H1 (cell line): Measurements from ENCODE around the gene COA1. TPM values are rescaled to one million over a fixed set of nuclear protein-coding genes. Genes with fewer than 3 reads are reported as not detected.
A peak's percentile ranks its signal among the peaks of the same experiment; 100 is the strongest.

ENCODE experiments used
- BCL11A ChIP-seq, 2 experiments: IDR thresholded peaks; one replicate each; pipeline ENCODE4 v1.6.1; 2011; ENCODE audit warnings: low read depth in 2 of 2, low read length in 2 of 2, mild to moderate bottlenecking in 2 of 2
- BRCA1 ChIP-seq: IDR thresholded peaks from 2 replicates; pipeline ENCODE4 v1.6.1; 2012; ENCODE audit warnings: low read depth, low read length, improper control_type of control experiment
- CBX5 ChIP-seq: fragments of 300-800, 300-1000 bp; sonication (generic); IDR thresholded peaks from 2 replicates; pipeline ENCODE4 v1.7.1; 2016; ENCODE audit warnings: antibody characterized with exemption, low read length, low read depth
- CREB1 ChIP-seq: IDR thresholded peaks from 2 replicates; pipeline ENCODE4 v1.6.1; 2012; ENCODE audit warnings: inconsistent platforms
- CTBP2 ChIP-seq: IDR thresholded peaks from 2 replicates; pipeline ENCODE4 v1.7.0; 2011; ENCODE audit warnings: borderline replicate concordance, mild to moderate bottlenecking, moderate library complexity, mixed read lengths, low read length; ENCODE audit not compliant: insufficient read depth, insufficient read length
- EGR1 ChIP-seq: IDR thresholded peaks from 2 replicates; pipeline ENCODE4 v1.6.1; 2011; ENCODE audit warnings: low read depth, low read length, borderline replicate concordance
- GABPA ChIP-seq: IDR thresholded peaks from 2 replicates; pipeline ENCODE4 v1.6.1; 2011; ENCODE audit warnings: mild to moderate bottlenecking, low read length, moderate library complexity, borderline replicate concordance; ENCODE audit not compliant: insufficient read depth
- GTF2F1 ChIP-seq: IDR thresholded peaks from 2 replicates; pipeline ENCODE4 v1.6.1; 2012; ENCODE audit warnings: low read depth, low read length, improper control_type of control experiment, borderline replicate concordance
- JUN ChIP-seq: IDR thresholded peaks from 2 replicates; pipeline ENCODE4 v1.6.1; 2011; ENCODE audit warnings: low read depth, mild to moderate bottlenecking, improper control_type of control experiment, low read length
- KDM1A ChIP-seq: fragments of 200-600, 300-600 bp; sonication (generic); IDR thresholded peaks from 2 replicates; pipeline ENCODE4 v1.7.1; 2016; ENCODE audit warnings: mild to moderate bottlenecking, low read length, borderline replicate concordance
- KDM4A ChIP-seq: IDR thresholded peaks from one replicate; pipeline ENCODE4 v1.7.1; 2012; ENCODE audit warnings: low read depth, mild to moderate bottlenecking, moderate library complexity, low read length, inconsistent platforms; ENCODE audit not compliant: severe bottlenecking
- POLR2AphosphoS5 ChIP-seq: IDR thresholded peaks from 2 replicates; pipeline ENCODE4 v1.6.1; 2011; ENCODE audit warnings: low read depth, low read length
- RNF2 ChIP-seq: fragments of 200-900, 300-1000 bp; sonication (generic); IDR thresholded peaks from 2 replicates; pipeline ENCODE4 v1.7.1; 2016; ENCODE audit warnings: borderline replicate concordance, low read depth, mild to moderate bottlenecking, antibody characterized with exemption, low read length; ENCODE audit not compliant: poor library complexity, severe bottlenecking; ENCODE audit errors: missing control alignments
- RXRA ChIP-seq: IDR thresholded peaks from 2 replicates; pipeline ENCODE4 v1.6.1; 2011; ENCODE audit warnings: low read depth, mild to moderate bottlenecking, low read length, moderate library complexity; ENCODE audit not compliant: insufficient read depth
- SIN3A ChIP-seq, 2 experiments: IDR thresholded peaks in 1 of 2; conservative IDR thresholded peaks in 1 of 2; 2 replicates each; pipeline ENCODE4 v1.6.1; 2011 to 2012; ENCODE audit warnings: low read length in 2 of 2, improper control_type of control experiment in 1 of 2, low read depth in 1 of 2, mild to moderate bottlenecking in 1 of 2
- SIRT6 ChIP-seq: IDR thresholded peaks from one replicate; pipeline ENCODE4 v1.7.1; 2012; ENCODE audit warnings: low read length, inconsistent platforms
- SP2 ChIP-seq: IDR thresholded peaks from 2 replicates; pipeline ENCODE4 v1.6.1; 2012; ENCODE audit warnings: mild to moderate bottlenecking, low read length, inconsistent platforms
- SP4 ChIP-seq: IDR thresholded peaks from 2 replicates; pipeline ENCODE4 v1.6.1; 2012; ENCODE audit warnings: low read length, inconsistent platforms
- TAF1 ChIP-seq: IDR thresholded peaks from 2 replicates; pipeline ENCODE4 v1.6.1; 2011; ENCODE audit warnings: mild to moderate bottlenecking, low read depth, low read length
- TAF7 ChIP-seq: optimal IDR thresholded peaks from 2 replicates; pipeline ENCODE3; 2011; ENCODE audit warnings: low read depth, mild to moderate bottlenecking, inconsistent platforms, low read length, moderate library complexity, borderline replicate concordance
- TCF12 ChIP-seq: IDR thresholded peaks from 2 replicates; pipeline ENCODE4 v1.6.1; 2011; ENCODE audit warnings: low read depth, mild to moderate bottlenecking, low read length
- polyA plus RNA-seq, 7 experiments: library from polyadenylated mRNA; depleted of rRNA in 3 of 7; stranded (reverse) in 5 of 7; unstranded in 2 of 7; fragments of >200 nt in 5 of 7; fragments of 200-250 nt in 2 of 7; gene quantifications; 1 replicate in 5 of 7; 2 replicates in 1 of 7; 4 replicates in 1 of 7; pipeline versions ENCODE4 v1.2.1 to v1.2.3, GENCODE V29; 2011 to 2013; ENCODE audit warnings: missing spikeins in 2 of 7, mixed read lengths in 2 of 7
- total RNA-seq: library from RNA; stranded (reverse); fragmentation: NEBNext Ultra II Directional; extraction: Animal tissue kit (Norgen Biotek cat#: 25700); gene quantifications from 2 replicates; pipeline ENCODE4 v1.2.1, GENCODE V29; 2021
- TF ChIP-seq, protein P1 (sequence below), 3 experiments: IDR thresholded peaks; 1 replicate in 2 of 3; 2 replicates in 1 of 3; pipeline versions ENCODE4 v1.5.1 to v1.6.1; 2011; ENCODE audit warnings: low read length in 3 of 3, mild to moderate bottlenecking in 3 of 3, inconsistent platforms in 2 of 3, low read depth in 1 of 3, moderate library complexity in 1 of 3; ENCODE audit not compliant: insufficient read depth in 1 of 3; ENCODE audit errors: control extremely low read depth in 1 of 3

Gene COA1
- total and polyA plus RNA-seq, 2 of the 8 experiments (the other 6 are each of a cell fraction or from before 2014, with no cell fraction given): 98.6 to 143 TPM

DNA sequence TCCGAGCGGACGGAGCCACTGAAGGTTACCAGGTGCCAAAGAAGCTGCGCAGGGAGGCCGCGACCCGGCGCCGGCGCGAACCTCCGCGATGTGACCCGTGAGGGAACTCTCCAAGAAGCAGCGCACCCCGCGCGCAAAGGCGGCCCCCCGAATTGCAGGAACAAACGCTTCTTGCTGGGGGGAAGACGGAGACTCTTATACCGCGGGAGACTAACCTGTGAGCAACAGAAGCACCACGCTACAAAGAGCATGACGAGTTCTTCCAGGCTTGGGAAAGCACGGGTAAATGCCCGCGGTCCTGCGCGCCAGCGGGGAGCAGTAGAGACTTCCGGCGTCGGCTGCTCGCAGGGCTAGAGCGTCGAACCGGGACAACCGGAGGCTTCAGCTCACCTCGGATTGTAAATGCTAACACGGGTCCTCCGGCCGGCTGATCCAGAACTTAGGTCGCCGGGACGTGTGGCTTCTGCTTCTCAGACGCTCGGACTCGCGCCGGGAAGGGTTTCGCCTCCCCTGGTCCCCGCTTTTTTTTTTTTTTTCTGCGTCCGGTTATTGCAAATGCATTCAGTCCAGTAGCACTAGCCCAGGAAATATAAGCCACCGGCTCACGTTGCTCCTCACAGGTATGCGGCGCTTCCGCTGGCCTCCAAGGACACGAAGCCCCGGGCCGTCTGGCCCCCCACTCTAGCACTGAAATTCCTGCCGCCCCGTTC lies at the start of gene COA1 (continued):
- TF ChIP-seq RNF2 (no peak), CREB1 (peak; percentile 44; the same call in 1 of the 2 replicates), KDM1A (no peak), KDM4A (peak; percentile 85), SIN3A (conservative IDR thresholded peaks at IDR 0.05 in 1 of 2, IDR thresholded peaks at IDR 0.05 in 1 of 2; ENCODE audit: low read depth in 1 of 2, low read length in 2 of 2) (peak; percentile 75; a peak in 1 of 4 replicates), SP4 (no peak), SP2 (peak; percentile 86), GABPA (peak; percentile 91), CTBP2 (no peak), TAF1 (peak; percentile 95), TCF12 (no peak), GTF2F1 (0 out of 2 replicates have a peak, but pooled peaks have one; percentile 40), BRCA1 (no peak), CBX5 (no peak), RXRA (no peak), EGR1 (0 out of 2 replicates have a peak, but pooled peaks have one; percentile 61), BCL11A (IDR thresholded peaks at IDR 0.05; ENCODE audit: low read depth in 2 of 2, low read length in 2 of 2) (no peak), TAF7 (peak; percentile 82), JUN (no peak), SIRT6 (no peak), POLR2AphosphoS5 (peak; percentile 86)
- TF ChIP-seq, protein P1, sequence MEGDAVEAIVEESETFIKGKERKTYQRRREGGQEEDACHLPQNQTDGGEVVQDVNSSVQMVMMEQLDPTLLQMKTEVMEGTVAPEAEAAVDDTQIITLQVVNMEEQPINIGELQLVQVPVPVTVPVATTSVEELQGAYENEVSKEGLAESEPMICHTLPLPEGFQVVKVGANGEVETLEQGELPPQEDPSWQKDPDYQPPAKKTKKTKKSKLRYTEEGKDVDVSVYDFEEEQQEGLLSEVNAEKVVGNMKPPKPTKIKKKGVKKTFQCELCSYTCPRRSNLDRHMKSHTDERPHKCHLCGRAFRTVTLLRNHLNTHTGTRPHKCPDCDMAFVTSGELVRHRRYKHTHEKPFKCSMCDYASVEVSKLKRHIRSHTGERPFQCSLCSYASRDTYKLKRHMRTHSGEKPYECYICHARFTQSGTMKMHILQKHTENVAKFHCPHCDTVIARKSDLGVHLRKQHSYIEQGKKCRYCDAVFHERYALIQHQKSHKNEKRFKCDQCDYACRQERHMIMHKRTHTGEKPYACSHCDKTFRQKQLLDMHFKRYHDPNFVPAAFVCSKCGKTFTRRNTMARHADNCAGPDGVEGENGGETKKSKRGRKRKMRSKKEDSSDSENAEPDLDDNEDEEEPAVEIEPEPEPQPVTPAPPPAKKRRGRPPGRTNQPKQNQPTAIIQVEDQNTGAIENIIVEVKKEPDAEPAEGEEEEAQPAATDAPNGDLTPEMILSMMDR (IDR thresholded peaks at IDR 0.05; ENCODE audit: control extremely low read depth in 1 of 3, insufficient read depth in 1 of 3, low read depth in 1 of 3, low read length in 3 of 3): no peak
